IMR-90 (cell line): ENCODE results near the gene USP12. TPM values are rescaled to one million over a fixed set of nuclear protein-coding genes. Genes with fewer than 3 reads are reported as not detected.

Source experiments
- ATAC-seq: fragments of 200-7000 bp; cut with Tn5 transposase; 2 replicates; pipeline ENCODE4 v1.9.1; 2020; ENCODE audit warnings: low read depth, mild to moderate bottlenecking, moderate library complexity
- BruUV-seq: library from RNA; stranded (reverse); fragments of 400-500 nt; replicated peaks from 2 replicates; lab custom pipeline; 2021; lab: Mats Ljungman, UMichigan
- CTCF ChIA-PET: fragments of 300-600 bp; formaldehyde crosslinking; extraction: SDS; loops from one replicate; lab custom pipeline; 2021; ENCODE audit warnings: antibody characterized with exemption; lab: Yijun Ruan, JAX
- POLR2A ChIA-PET: fragments of 300-600 bp; sonication (Branson Sonifier 250); formaldehyde crosslinking; loops from one replicate; lab custom pipeline; 2022; ENCODE audit warnings: antibody characterized with exemption; ENCODE audit not compliant: unreplicated experiment; lab: Charles Lee
- DNase-seq: peaks from one replicate; pipeline ENCODE4 v3.0.0; 2013
- H2AFZ ChIP-seq: replicated peaks from 2 replicates; pipeline ENCODE3; 2013; ENCODE audit warnings: low read length, mild to moderate bottlenecking; ENCODE audit not compliant: poor library complexity
- H2AK5ac ChIP-seq: 2 replicates; pipeline ENCODE4 v1.6.1; 2013; ENCODE audit warnings: low read depth, low read length, inconsistent platforms
- H2AK9ac ChIP-seq: replicated peaks from 2 replicates; pipeline ENCODE3; 2013; ENCODE audit warnings: mild to moderate bottlenecking, low read depth, low read length, moderate library complexity; ENCODE audit not compliant: poor library complexity
- H2BK120ac ChIP-seq: 2 replicates; pipeline ENCODE4 v1.6.1; 2013; ENCODE audit warnings: low read depth, low read length, inconsistent platforms
- H2BK15ac ChIP-seq: 3 replicates; pipeline ENCODE4 v1.6.1; 2013; ENCODE audit warnings: low read depth, low read length, inconsistent platforms
- H2BK20ac ChIP-seq: 2 replicates; pipeline ENCODE4 v1.6.1; 2013; ENCODE audit warnings: low read depth, mild to moderate bottlenecking, inconsistent platforms, low read length, moderate library complexity
- H2BK5ac ChIP-seq: 2 replicates; pipeline ENCODE4 v1.6.1; 2013; ENCODE audit warnings: mild to moderate bottlenecking, low read depth, low read length, inconsistent platforms; ENCODE audit not compliant: poor library complexity, severe bottlenecking
- H3K14ac ChIP-seq: replicated peaks from 2 replicates; pipeline ENCODE4 v1.6.1; 2013; ENCODE audit warnings: low read depth, low read length, inconsistent platforms
- H3K18ac ChIP-seq: 2 replicates; pipeline ENCODE4 v1.6.1; 2013; ENCODE audit warnings: low read depth, low read length, control low read depth
- H3K23ac ChIP-seq: 2 replicates; pipeline ENCODE4 v1.6.1; 2013; ENCODE audit warnings: low read depth, low read length, inconsistent platforms
- H3K27ac ChIP-seq: 2 replicates; pipeline ENCODE4 v1.5.1; 2013; ENCODE audit warnings: mild to moderate bottlenecking, control low read depth, low read length; ENCODE audit not compliant: insufficient read depth
- H3K27me3 ChIP-seq: 2 replicates; pipeline ENCODE4 v1.6.1; 2013; ENCODE audit warnings: low read length; ENCODE audit not compliant: control insufficient read depth, insufficient read depth
- H3K36me3 ChIP-seq: 2 replicates; pipeline ENCODE4 v1.6.1; 2013; ENCODE audit warnings: low read length, mixed read lengths; ENCODE audit not compliant: control insufficient read depth, insufficient read depth
- H3K4ac ChIP-seq: 2 replicates; pipeline ENCODE4 v1.6.1; 2013; ENCODE audit warnings: low read depth, low read length, inconsistent platforms
- H3K4me1 ChIP-seq: 2 replicates; pipeline ENCODE4 v1.6.1; 2013; ENCODE audit warnings: low read length, mixed read lengths; ENCODE audit not compliant: control insufficient read depth, insufficient read depth
- H3K4me2 ChIP-seq: 2 replicates; pipeline ENCODE4 v1.6.1; 2013; ENCODE audit warnings: low read depth, mild to moderate bottlenecking, control low read depth, low read length, moderate library complexity
- H3K4me3 ChIP-seq: 2 replicates; pipeline ENCODE4 v1.5.1; 2013; ENCODE audit warnings: low read depth, mild to moderate bottlenecking, control low read depth, low read length, moderate library complexity; ENCODE audit not compliant: insufficient read depth
- H3K56ac ChIP-seq: 2 replicates; pipeline ENCODE4 v1.6.1; 2013; ENCODE audit warnings: low read length, inconsistent platforms; ENCODE audit not compliant: insufficient read depth; ENCODE audit errors: extremely low read depth
- H3K79me1 ChIP-seq, 2 experiments: 2 replicates each; pipeline ENCODE4 v1.6.1; 2013; ENCODE audit warnings: low read length in 2 of 2, inconsistent platforms in 1 of 2, low read depth in 1 of 2
- H3K9ac ChIP-seq: 2 replicates; pipeline ENCODE4 v1.6.1; 2013; ENCODE audit warnings: low read depth, low read length, control low read depth
- H3K9me1 ChIP-seq: 2 replicates; pipeline ENCODE4 v1.6.1; 2013; ENCODE audit warnings: low read length, inconsistent platforms; ENCODE audit not compliant: insufficient read depth
- H3K9me3 ChIP-seq: 2 replicates; pipeline ENCODE4 v1.6.1; 2013; ENCODE audit warnings: low read length; ENCODE audit not compliant: control insufficient read depth, insufficient read depth
- H4K20me1 ChIP-seq: 2 replicates; pipeline ENCODE4 v1.6.1; 2013; ENCODE audit warnings: low read length, inconsistent platforms; ENCODE audit not compliant: insufficient read depth
- H4K5ac ChIP-seq: 2 replicates; pipeline ENCODE4 v1.6.1; 2013; ENCODE audit warnings: mild to moderate bottlenecking, low read depth, low read length, control low read depth
- H4K8ac ChIP-seq, 2 experiments: 2 replicates each; pipeline ENCODE4 v1.6.1; 2013; ENCODE audit warnings: low read depth in 2 of 2, low read length in 2 of 2, control low read depth in 1 of 2, inconsistent platforms in 1 of 2
- H4K91ac ChIP-seq: 2 replicates; pipeline ENCODE4 v1.6.1; 2013; ENCODE audit warnings: low read depth, low read length, inconsistent platforms; ENCODE audit not compliant: insufficient read depth
- FOS ChIP-seq: fragments of 150-350 bp; IDR thresholded peaks from 2 replicates; pipeline ENCODE4 v1.6.1; 2016; ENCODE audit warnings: low read depth, low read length
- MAFK ChIP-seq: IDR thresholded peaks from 2 replicates; pipeline ENCODE4 v1.6.1; 2012; ENCODE audit warnings: low read depth, low read length, improper control_type of control experiment
- MXI1 ChIP-seq: IDR thresholded peaks from 2 replicates; pipeline ENCODE4 v1.6.1; 2012; ENCODE audit warnings: low read depth, mild to moderate bottlenecking, low read length, moderate library complexity, borderline replicate concordance
- RAD21 ChIP-seq: IDR thresholded peaks from 2 replicates; pipeline ENCODE4 v1.6.1; 2012; ENCODE audit warnings: low read length, improper control_type of control experiment
- SMC3 ChIP-seq: fragments of 150-350 bp; IDR thresholded peaks from 2 replicates; pipeline ENCODE4 v1.6.1; 2016; ENCODE audit warnings: low read depth, mild to moderate bottlenecking, antibody characterized with exemption, low read length, moderate library complexity
- WGBS, 2 experiments: methylation state at CpG; one replicate each; pipeline versions ENCODE4 v1.1.5 to v1.1.7; 2013; ENCODE audit warnings: missing lambda C conversion rate in 2 of 2; ENCODE audit not compliant: insufficient read length in 1 of 2; ENCODE audit errors: extremely low coverage in 2 of 2; 5-methylcytosine and 5-hydroxymethylcytosine counted together
- dilution Hi-C: fragments of 300-500 bp; cut with HindIII; formaldehyde crosslinking; loops from one replicate; pipeline ENCODE4 v1.14.3; 2018; ENCODE audit warnings: low sequenced_read_pairs; ENCODE audit not compliant: unreplicated experiment
- in situ Hi-C: fragments of 300-500 bp; cut with MboI; formaldehyde crosslinking; loops from 3 replicates; pipeline ENCODE4 v1.14.3; 2019; ENCODE audit warnings: low sequenced_read_pairs, inconsistent platforms, mixed read lengths
- intact Hi-C: fragments of 100-400 bp; cut with micrococcal nuclease; formaldehyde crosslinking; loops from 2 replicates; pipeline ENCODE4 v1.10.0; 2022
- polyA plus RNA-seq, 3 experiments: library from polyadenylated mRNA; depleted of rRNA; stranded (reverse); fragments of >200 nt; gene quantifications; 2 replicates each; pipeline ENCODE4 v1.2.3, GENCODE V29; 2012; ENCODE audit warnings: low replicate concordance in 1 of 3
- total RNA-seq: library from RNA; depleted of rRNA; stranded (reverse); fragments of >200 nt; gene quantifications from 2 replicates; pipeline ENCODE4 v1.2.3, GENCODE V29; 2012
- TF ChIP-seq, protein P1 (sequence below): conservative IDR thresholded peaks from 2 replicates; pipeline ENCODE4 v1.5.1; 2012; ENCODE audit warnings: mild to moderate bottlenecking, low read depth, low read length, improper control_type of control experiment

Gene USP12
- total and polyA plus RNA-seq, 2 of the 4 experiments (the other 2 are of a cell fraction) = 11.8 to 16.5 TPM

- Histone ChIP-seq H3K4ac (no peak overlapping the region), H2AK5ac (no peak overlapping the region), H3K27me3 (no peaks in the 10 kb centered on the region), H3K14ac (no peak overlapping the region), H3K27ac (no peak overlapping the region), H4K20me1 (no peaks in the 10 kb centered on the region), H4K8ac (no peak overlapping the region), H2AK9ac (no peak overlapping the region), H3K36me3 (no peaks in the 10 kb centered on the region), H2BK120ac (no peak overlapping the region), H2AFZ (no peak overlapping the region), H3K4me1 (no peaks in the 10 kb centered on the region), H3K9me3 (no peaks in the 10 kb centered on the region), H3K9me1 (no peaks in the 10 kb centered on the region), H3K18ac (no peak overlapping the region), H3K79me1 (no peaks in the 10 kb centered on the region), H2BK15ac (no peak overlapping the region), H3K56ac (no peak overlapping the region), H4K91ac (no peak overlapping the region), H3K4me2 (no peak overlapping the region), H4K5ac (no peak overlapping the region), H2BK20ac (no peak overlapping the region), H2BK5ac (no peak overlapping the region), H3K9ac (no peak overlapping the region), H3K4me3 (no peak overlapping the region), H3K23ac (no peak overlapping the region)
- BruUV-seq = no TSS peak
- WGBS, 2 experiments = no CpG with 5 or more reads among the region's 3 CpGs
- CTCF ChIA-PET = interaction anchor here (1.1 kb wide), 1 partner anchor 257 kb away, joined by 3 read pairs; no protein-coding TSS in a partner anchor
- intact Hi-C loops = no loop called here
- peak; percentile 44; the same call in 1 of the 2 replicates for ATAC-seq
- no peak for TF ChIP-seq MXI1
- no peak for TF ChIP-seq MAFK
- TF ChIP-seq, protein P1, sequence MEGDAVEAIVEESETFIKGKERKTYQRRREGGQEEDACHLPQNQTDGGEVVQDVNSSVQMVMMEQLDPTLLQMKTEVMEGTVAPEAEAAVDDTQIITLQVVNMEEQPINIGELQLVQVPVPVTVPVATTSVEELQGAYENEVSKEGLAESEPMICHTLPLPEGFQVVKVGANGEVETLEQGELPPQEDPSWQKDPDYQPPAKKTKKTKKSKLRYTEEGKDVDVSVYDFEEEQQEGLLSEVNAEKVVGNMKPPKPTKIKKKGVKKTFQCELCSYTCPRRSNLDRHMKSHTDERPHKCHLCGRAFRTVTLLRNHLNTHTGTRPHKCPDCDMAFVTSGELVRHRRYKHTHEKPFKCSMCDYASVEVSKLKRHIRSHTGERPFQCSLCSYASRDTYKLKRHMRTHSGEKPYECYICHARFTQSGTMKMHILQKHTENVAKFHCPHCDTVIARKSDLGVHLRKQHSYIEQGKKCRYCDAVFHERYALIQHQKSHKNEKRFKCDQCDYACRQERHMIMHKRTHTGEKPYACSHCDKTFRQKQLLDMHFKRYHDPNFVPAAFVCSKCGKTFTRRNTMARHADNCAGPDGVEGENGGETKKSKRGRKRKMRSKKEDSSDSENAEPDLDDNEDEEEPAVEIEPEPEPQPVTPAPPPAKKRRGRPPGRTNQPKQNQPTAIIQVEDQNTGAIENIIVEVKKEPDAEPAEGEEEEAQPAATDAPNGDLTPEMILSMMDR = 0 out of 2 replicates have a peak, but pooled peaks have one; percentile 23
- peak; percentile 12; the same call in 1 of the 2 replicates for TF ChIP-seq SMC3
- peak; percentile 39 for TF ChIP-seq RAD21
- TF ChIP-seq FOS = no peak
- DNase-seq = peak; percentile 31
- dilution Hi-C loops = no loop called here
- POLR2A ChIA-PET = no interaction called here
- in situ Hi-C loops = no loop called here
These were observed 32.2 kb upstream of the USP12 start for GRCh38 chr13:27203854-27204253.
